Trophoblast cell (in vitro differentiated cells and primary cell): ENCODE measurements around the gene MRFAP1.

Experiments used
- DNase-seq, 2 donors: peaks; one replicate each; pipeline ENCODE4 v3.0.0-alpha.2; 2016
- H2AFZ ChIP-seq: 2 replicates; pipeline ENCODE4 v1.6.1; 2013; ENCODE audit warnings: low read length, moderate library complexity, mild to moderate bottlenecking; ENCODE audit not compliant: insufficient read depth, poor library complexity
- H2AK5ac ChIP-seq: 2 replicates; pipeline ENCODE4 v1.6.1; 2013; ENCODE audit warnings: mild to moderate bottlenecking, low read length
- H2BK120ac ChIP-seq: 2 replicates; pipeline ENCODE4 v1.6.1; 2013; ENCODE audit warnings: low read length, mild to moderate bottlenecking, moderate library complexity; ENCODE audit not compliant: insufficient read depth, poor library complexity
- H2BK12ac ChIP-seq: 2 replicates; pipeline ENCODE4 v1.6.1; 2013; ENCODE audit warnings: mild to moderate bottlenecking, low read length, moderate library complexity
- H2BK5ac ChIP-seq: 2 replicates; pipeline ENCODE4 v1.6.1; 2013; ENCODE audit warnings: low read length, low read depth, moderate library complexity, mild to moderate bottlenecking; ENCODE audit not compliant: poor library complexity
- H3K14ac ChIP-seq: 2 replicates; pipeline ENCODE4 v1.6.1; 2013; ENCODE audit warnings: mild to moderate bottlenecking, low read length
- H3K18ac ChIP-seq: 2 replicates; pipeline ENCODE4 v1.6.1; 2013; ENCODE audit warnings: mild to moderate bottlenecking, low read length
- H3K23ac ChIP-seq: 2 replicates; pipeline ENCODE4 v1.6.1; 2013; ENCODE audit warnings: low read length
- H3K27ac ChIP-seq: 2 replicates; pipeline ENCODE4 v1.5.1; 2013; ENCODE audit warnings: low read depth, mild to moderate bottlenecking, inconsistent platforms, low read length, moderate library complexity
- H3K27me3 ChIP-seq: 2 replicates; pipeline ENCODE4 v1.6.1; 2013; ENCODE audit warnings: inconsistent platforms, mild to moderate bottlenecking, low read length, moderate library complexity; ENCODE audit not compliant: insufficient read depth
- H3K36me3 ChIP-seq, 2 experiments: 1 replicate in 1 of 2; 2 replicates in 1 of 2; pipeline ENCODE4 v1.6.1; 2013; ENCODE audit warnings: low read length in 2 of 2, mild to moderate bottlenecking in 2 of 2, moderate library complexity in 1 of 2; ENCODE audit not compliant: insufficient read depth in 2 of 2, control insufficient read depth in 1 of 2
- H3K4ac ChIP-seq: 2 replicates; pipeline ENCODE4 v1.6.1; 2013; ENCODE audit warnings: low read depth, mild to moderate bottlenecking, low read length, moderate library complexity
- H3K4me1 ChIP-seq, 2 experiments: 1 replicate in 1 of 2; 2 replicates in 1 of 2; pipeline ENCODE4 v1.6.1; 2013; ENCODE audit warnings: low read length in 2 of 2, mild to moderate bottlenecking in 2 of 2, moderate library complexity in 1 of 2; ENCODE audit not compliant: insufficient read depth in 2 of 2, control insufficient read depth in 1 of 2
- H3K4me2 ChIP-seq: 2 replicates; pipeline ENCODE4 v1.6.1; 2013; ENCODE audit warnings: inconsistent platforms, mild to moderate bottlenecking, low read length, moderate library complexity
- H3K4me3 ChIP-seq: 2 replicates; pipeline ENCODE4 v1.5.1; 2013; ENCODE audit warnings: mild to moderate bottlenecking, low read depth, low read length, inconsistent platforms
- H3K79me1 ChIP-seq: one replicate; pipeline ENCODE4 v1.6.1; 2013; ENCODE audit warnings: low read length
- H3K79me2 ChIP-seq: 2 replicates; pipeline ENCODE4 v1.6.1; 2013; ENCODE audit warnings: low read length, mild to moderate bottlenecking; ENCODE audit not compliant: control insufficient read depth, insufficient read depth, poor library complexity
- H3K9ac ChIP-seq: 2 replicates; pipeline ENCODE4 v1.6.1; 2013; ENCODE audit warnings: mild to moderate bottlenecking, low read length
- H3K9me3 ChIP-seq: 2 replicates; pipeline ENCODE4 v1.6.1; 2013; ENCODE audit warnings: low read depth, mild to moderate bottlenecking, control low read depth, inconsistent platforms, low read length; ENCODE audit not compliant: insufficient read depth
- H4K12ac ChIP-seq: 2 replicates; pipeline ENCODE4 v1.6.1; 2013; ENCODE audit warnings: low read depth, mild to moderate bottlenecking, low read length, moderate library complexity
- H4K8ac ChIP-seq: 2 replicates; pipeline ENCODE4 v1.6.1; 2013; ENCODE audit warnings: low read depth, mild to moderate bottlenecking, low read length, moderate library complexity
- H4K91ac ChIP-seq: one replicate; pipeline ENCODE4 v1.6.1; 2013; ENCODE audit warnings: low read depth, mild to moderate bottlenecking, low read length, moderate library complexity
- WGBS: extraction: QIAGEN DNeasy Blood & Tissue Kit; methylation state at CpG from one replicate; pipeline ENCODE4 v1.1.7; 2013; ENCODE audit warnings: missing lambda C conversion rate; ENCODE audit not compliant: insufficient read length, insufficient coverage; ENCODE audit errors: extremely low coverage; 5-methylcytosine and 5-hydroxymethylcytosine counted together

MRFAP1 gene

DNA sequence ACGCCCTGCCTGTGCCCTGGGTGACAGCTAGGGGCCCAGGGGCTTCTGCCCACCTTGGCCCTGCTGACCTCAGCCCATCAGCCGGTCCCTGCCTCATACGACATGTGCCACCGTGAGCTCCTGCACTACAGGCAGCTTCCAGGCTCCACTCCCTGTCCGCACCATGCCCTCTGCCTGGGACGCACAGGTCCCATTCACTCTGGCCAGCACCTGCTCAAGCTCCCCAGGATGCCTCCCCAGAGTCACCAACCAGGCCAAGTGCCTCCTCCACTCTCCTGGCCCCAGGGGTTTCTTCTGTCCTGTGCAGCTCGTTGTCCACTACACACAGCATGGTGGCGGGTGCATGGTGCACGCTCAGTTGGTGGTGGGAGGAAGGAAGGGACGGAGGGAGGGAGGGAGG lies 20.2 kb upstream of the MRFAP1 start:
- H3K27ac ChIP-seq, result no peak overlapping the region

DNA sequence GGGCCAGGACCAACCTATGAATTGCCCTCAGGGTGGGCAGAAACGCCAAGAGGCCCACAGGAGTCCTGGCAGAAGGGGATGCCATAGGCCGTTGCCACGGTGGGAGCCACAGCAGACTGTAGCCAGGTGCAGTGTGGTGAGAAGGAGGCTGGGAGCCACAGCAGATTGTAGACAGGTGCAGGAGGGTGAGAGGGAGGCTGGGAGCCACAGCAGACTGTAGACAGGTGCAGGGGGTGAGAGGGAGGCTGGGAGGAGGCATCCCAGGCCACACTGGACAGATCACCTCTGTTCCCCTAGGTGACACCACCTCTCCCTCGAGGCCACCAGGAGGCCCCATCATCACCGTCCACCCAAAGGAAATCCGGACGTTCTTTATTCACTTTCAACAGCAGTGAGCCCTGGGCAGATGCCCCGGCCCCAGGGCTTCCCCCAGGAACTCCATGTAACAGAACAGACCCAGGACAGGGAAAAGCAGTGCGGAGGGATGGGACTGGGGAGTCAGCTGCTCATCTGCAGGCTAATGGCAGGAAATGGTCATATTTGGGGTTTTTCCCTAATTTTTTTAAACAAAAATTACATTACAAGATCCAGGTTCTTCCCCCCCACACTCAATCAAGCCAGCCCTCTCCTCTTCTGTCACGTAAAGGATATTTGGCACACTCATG lies 19.5 kb upstream of the MRFAP1 start:
- Histone ChIP-seq H3K9ac (no peak overlapping the region), H3K9me3 (peaks cover 2% of the 10 kb centered on the region), H2AFZ (no peak overlapping the region), H3K79me1 (no peaks in the 10 kb centered on the region), H3K14ac (no peak overlapping the region), H4K91ac (no peak overlapping the region), H3K36me3 (peaks cover 6 to 11% of the 10 kb centered on the region in 2 experiments), H3K23ac (no peak overlapping the region), H3K79me2 (no peaks in the 10 kb centered on the region), H2AK5ac (no peak overlapping the region), H3K4ac (no peak overlapping the region), H4K8ac (no peak overlapping the region), H3K4me1 (peaks cover 7 to 8% of the 10 kb centered on the region in 2 experiments), H3K27ac (no peak overlapping the region), H4K12ac (no peak overlapping the region), H2BK120ac (no peak overlapping the region), H3K18ac (no peak overlapping the region), H3K27me3 (no peaks in the 10 kb centered on the region), H2BK12ac (no peak overlapping the region), H3K4me2 (no peak overlapping the region), H2BK5ac (no peak overlapping the region), H3K4me3 (no peak overlapping the region)
- DNase-seq, result peak in 1 of 2 donors; percentile 13
- whole genome bisulfite sequencing, result no CpG with 5 or more reads among the region's 10 CpGs

More for the DNA sequence above, 20.2 kb upstream of the MRFAP1 start:
- peaks cover 2% of the 10 kb centered on the region for H3K9me3 ChIP-seq
- H3K23ac ChIP-seq, result no peak overlapping the region
- no peak overlapping the region for H2AFZ ChIP-seq
- H3K4me3 ChIP-seq, result no peak overlapping the region
- no peak overlapping the region for H3K4ac ChIP-seq
- H2BK120ac ChIP-seq, result no peak overlapping the region
- no peaks in the 10 kb centered on the region for H3K79me2 ChIP-seq
- H3K14ac ChIP-seq, result no peak overlapping the region
- no peak overlapping the region for H2BK12ac ChIP-seq
- no peak overlapping the region for H3K4me2 ChIP-seq
- no peak overlapping the region for H4K12ac ChIP-seq
- no peaks in the 10 kb centered on the region for H3K79me1 ChIP-seq
- H2AK5ac ChIP-seq, result no peak overlapping the region
- no peak overlapping the region for H3K9ac ChIP-seq
- H3K18ac ChIP-seq, result no peak overlapping the region
- no peak overlapping the region for H2BK5ac ChIP-seq
- H3K36me3 ChIP-seq, result peaks cover 6 to 11% of the 10 kb centered on the region in 2 experiments
- no peak overlapping the region for H4K91ac ChIP-seq
- no peaks in the 10 kb centered on the region for H3K27me3 ChIP-seq
- peaks cover under 1% of the 10 kb centered on the region in 2 experiments for H3K4me1 ChIP-seq
- 100% methylated on average over 1 of the region's 10 CpGs for WGBS
- DNase-seq, result no peak
- H4K8ac ChIP-seq, result no peak overlapping the region

DNA sequence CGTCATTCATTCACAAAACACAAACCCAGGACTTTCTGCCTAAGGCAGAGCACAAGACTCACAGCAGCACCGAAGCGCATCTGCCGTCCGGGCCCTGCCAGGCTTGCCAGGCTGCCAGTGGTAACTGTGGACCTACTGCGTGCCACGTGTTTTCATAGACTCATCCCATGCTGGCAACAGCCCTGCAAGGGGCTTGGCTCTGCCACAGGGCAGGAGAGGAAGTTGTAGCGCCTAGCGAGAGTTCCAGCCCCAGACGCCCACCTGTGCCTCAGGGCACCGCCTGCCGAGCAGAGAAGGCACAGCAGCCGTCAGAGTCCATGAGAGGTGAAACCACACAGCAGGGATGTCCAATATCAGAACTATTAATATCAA lies 18.9 kb upstream of the MRFAP1 start:
- Histone ChIP-seq H4K12ac (no peak overlapping the region), H3K79me1 (no peaks in the 10 kb centered on the region), H3K4ac (no peak overlapping the region), H3K14ac (no peak overlapping the region), H3K79me2 (no peaks in the 10 kb centered on the region), H2BK12ac (no peak overlapping the region), H3K23ac (no peak overlapping the region), H3K36me3 (peaks cover 6 to 9% of the 10 kb centered on the region in 2 experiments), H3K4me2 (no peak overlapping the region), H2AK5ac (no peak overlapping the region), H2BK120ac (no peak overlapping the region), H3K4me3 (no peak overlapping the region), H3K18ac (no peak overlapping the region), H3K27ac (no peak overlapping the region), H4K91ac (no peak overlapping the region), H3K4me1 (peaks cover 8% of the 10 kb centered on the region in 2 experiments), H3K9me3 (peaks cover 2% of the 10 kb centered on the region), H2AFZ (no peak overlapping the region), H2BK5ac (no peak overlapping the region), H3K9ac (no peak overlapping the region), H3K27me3 (no peaks in the 10 kb centered on the region), H4K8ac (no peak overlapping the region)
- no CpG with 5 or more reads among the region's 13 CpGs for WGBS
- no peak for DNase-seq

DNA sequence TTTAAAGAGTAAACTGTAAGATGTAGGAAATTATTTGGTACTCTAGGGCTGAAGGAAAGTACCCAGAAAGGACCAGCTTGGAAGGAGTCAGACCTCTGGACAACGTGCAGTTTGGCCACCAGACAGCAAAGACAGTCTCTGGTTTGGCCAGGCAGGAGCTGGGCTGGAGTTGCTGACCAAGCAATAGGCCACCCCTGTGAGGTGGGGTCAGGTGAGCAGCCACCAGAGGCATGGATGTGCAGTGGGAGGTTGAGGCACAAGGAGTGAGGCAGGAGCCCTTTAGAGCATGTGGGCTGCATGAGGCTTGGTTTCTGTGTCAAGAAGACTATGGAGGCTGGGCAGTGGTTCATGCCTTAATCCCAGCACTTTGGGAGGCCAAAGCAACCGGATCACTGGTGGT lies 17.7 kb upstream of the MRFAP1 start:
- Histone ChIP-seq H3K79me1 (no peaks in the 10 kb centered on the region), H3K9ac (no peak overlapping the region), H3K23ac (no peak overlapping the region), H3K18ac (no peak overlapping the region), H3K9me3 (no peaks in the 10 kb centered on the region), H3K4me1 (peaks cover 8% of the 10 kb centered on the region in 2 experiments), H2BK120ac (no peak overlapping the region), H3K27ac (no peak overlapping the region), H3K4ac (no peak overlapping the region), H3K36me3 (peaks cover 6 to 7% of the 10 kb centered on the region in 2 experiments), H4K91ac (no peak overlapping the region), H3K79me2 (no peaks in the 10 kb centered on the region), H2BK12ac (no peak overlapping the region), H2AFZ (no peak overlapping the region), H3K4me2 (no peak overlapping the region), H3K14ac (no peak overlapping the region), H2AK5ac (no peak overlapping the region), H4K8ac (no peak overlapping the region), H2BK5ac (no peak overlapping the region), H3K27me3 (no peaks in the 10 kb centered on the region), H4K12ac (no peak overlapping the region), H3K4me3 (no peak overlapping the region)
- WGBS, result no CpG with 5 or more reads among the region's 2 CpGs
- DNase-seq, result no peak
